A549 (cell line): Measurements from ENCODE around the gene MAPKAPK5. TPM values are rescaled to one million over a fixed set of nuclear protein-coding genes. Genes with fewer than 3 reads are reported as not detected.

Experiments
- ATAC-seq, 2 experiments: fragments of 200-7000 bp in 1 of 2; fragments of >200 bp in 1 of 2; cut with Nextera tagmentation in 1 of 2; cut with Tn5 transposase in 1 of 2; 3 replicates each; pipeline versions ENCODE4 v1.8.0 to v1.9.1; 2018 to 2020; ENCODE audit warnings: mild to moderate bottlenecking in 1 of 2, moderate library complexity in 1 of 2
- CTCF ChIA-PET: fragments of 300-600 bp; sonication (Branson Sonifier 250); formaldehyde crosslinking; extraction: SDS; loops from one replicate; lab custom pipeline; 2021; ENCODE audit warnings: antibody characterized with exemption, inconsistent platforms; lab: Yijun Ruan, JAX
- POLR2A ChIA-PET: fragments of 350-600 bp; formaldehyde crosslinking; extraction: SDS; loops from one replicate; lab custom pipeline; 2021; ENCODE audit warnings: antibody characterized with exemption, inconsistent platforms; lab: Yijun Ruan, JAX
- DNase-seq, 2 experiments: peaks; one replicate each; pipeline versions ENCODE4 v3.0.0 to v3.0.0-alpha.2; 2011 to 2016; ENCODE audit warnings: low read depth in 1 of 2, low spot score in 1 of 2
- FAIRE-seq: peaks from 2 replicates; lab custom pipeline; 2011; peaks lifted over from hg19 to GRCh38; lab: Jason Lieb, UNC
- H3K27ac ChIP-seq, 2 experiments: fragments of >200 bp; sonication (Bioruptor Twin); formaldehyde crosslinking; 3 replicates each; pipeline ENCODE4 v1.5.1; 2016 to 2017
- H3K4me1 ChIP-seq: fragments of >200 bp; sonication (Bioruptor Twin); formaldehyde crosslinking; 3 replicates; pipeline ENCODE4 v1.6.1; 2016
- H3K4me2 ChIP-seq: fragments of >200 bp; sonication (Bioruptor Twin); formaldehyde crosslinking; 3 replicates; pipeline ENCODE4 v1.6.1; 2016
- H3K4me3 ChIP-seq: fragments of >200 bp; sonication (Bioruptor Twin); formaldehyde crosslinking; 3 replicates; pipeline ENCODE4 v1.5.1; 2016
- H3K9me3 ChIP-seq: fragments of >200 bp; sonication (Bioruptor Twin); formaldehyde crosslinking; 3 replicates; pipeline ENCODE4 v1.6.1; 2016
- BHLHE40 ChIP-seq: IDR thresholded peaks from 2 replicates; pipeline ENCODE4 v1.6.1; 2012; ENCODE audit warnings: low read depth, low read length, inconsistent platforms
- CHD2 ChIP-seq: fragments of 150-350 bp; IDR thresholded peaks from 2 replicates; pipeline ENCODE4 v1.6.1; 2014; ENCODE audit warnings: low read length; ENCODE audit not compliant: partially characterized antibody
- EHMT2 ChIP-seq: fragments of 200-600 bp; sonication (generic); IDR thresholded peaks from 2 replicates; pipeline ENCODE4 v1.6.1; 2016; ENCODE audit warnings: antibody characterized with exemption, low read depth, mild to moderate bottlenecking, moderate library complexity
- EP300 ChIP-seq, 2 experiments: fragments of >200 bp; sonication (Bioruptor Twin); formaldehyde crosslinking; IDR thresholded peaks; 2 replicates in 1 of 2; 3 replicates in 1 of 2; pipeline ENCODE4 v1.6.1; 2016 to 2017
- ESRRA ChIP-seq: fragments of 150-350 bp; IDR thresholded peaks from 2 replicates; pipeline ENCODE4 v1.6.1; 2014; ENCODE audit warnings: mild to moderate bottlenecking, low read length, borderline replicate concordance
- FOSL2 ChIP-seq, 2 experiments: fragments of 450-650 bp in 1 of 2; fragments of >200 bp in 1 of 2; sonication (Bioruptor Twin) in 1 of 2; formaldehyde crosslinking; IDR thresholded peaks; 2 replicates each; pipeline versions ENCODE4 v1.5.0 to v1.6.1; 2016 to 2020; ENCODE audit warnings: mild to moderate bottlenecking in 1 of 2, moderate library complexity in 1 of 2
- GATA3 ChIP-seq: IDR thresholded peaks from 2 replicates; pipeline ENCODE4 v1.6.1; 2012; ENCODE audit warnings: borderline replicate concordance
- HDAC2 ChIP-seq: fragments of 200-600 bp; sonication (generic); IDR thresholded peaks from 2 replicates; pipeline ENCODE4 v1.6.1; 2016
- HEYL ChIP-seq: fragments of 250-450 bp; sonication (Bioruptor Pico); IDR thresholded peaks from 2 replicates; pipeline ENCODE4 v1.8.0; 2021; ENCODE audit warnings: mild to moderate bottlenecking, moderate library complexity
- HMGXB4 ChIP-seq: fragments of 250-450 bp; sonication (Bioruptor Pico); IDR thresholded peaks from 2 replicates; pipeline ENCODE4 v1.5.0; 2021; ENCODE audit warnings: mild to moderate bottlenecking, moderate library complexity, borderline replicate concordance
- KDM1A ChIP-seq: fragments of 200-600 bp; sonication (generic); IDR thresholded peaks from 2 replicates; pipeline ENCODE4 v1.6.1; 2016; ENCODE audit warnings: low read depth, mild to moderate bottlenecking
- KDM5A ChIP-seq: fragments of 200-600 bp; sonication (generic); IDR thresholded peaks from 2 replicates; pipeline ENCODE4 v1.6.1; 2016; ENCODE audit warnings: antibody characterized with exemption, mild to moderate bottlenecking
- MYC ChIP-seq: IDR thresholded peaks from 2 replicates; pipeline ENCODE4 v1.6.1; 2012; ENCODE audit warnings: mild to moderate bottlenecking, inconsistent platforms, low read length, improper control_type of control experiment, borderline replicate concordance
- NFE2L2 ChIP-seq: fragments of 150-350 bp; conservative IDR thresholded peaks from 2 replicates; pipeline ENCODE4 v1.6.1; 2014; ENCODE audit warnings: low read length
- RAD21 ChIP-seq, 2 experiments: fragments of >200 bp in 1 of 2; sonication (Bioruptor Twin) in 1 of 2; formaldehyde crosslinking in 1 of 2; IDR thresholded peaks in 1 of 2; conservative IDR thresholded peaks in 1 of 2; 2 replicates in 1 of 2; 3 replicates in 1 of 2; pipeline ENCODE4 v1.6.1; 2012 to 2018; ENCODE audit warnings: inconsistent platforms in 1 of 2
- SREBF2 ChIP-seq: fragments of 450-650 bp; IDR thresholded peaks from 2 replicates; pipeline ENCODE4 v1.6.1; 2014; ENCODE audit warnings: mild to moderate bottlenecking, moderate library complexity
- USF2 ChIP-seq: fragments of 450-650 bp; IDR thresholded peaks from 2 replicates; pipeline ENCODE4 v1.6.1; 2014; ENCODE audit warnings: antibody characterized with exemption
- ZSCAN20 ChIP-seq: fragments of 250-450 bp; sonication (Bioruptor Pico); IDR thresholded peaks from 2 replicates; pipeline ENCODE4 v1.8.0; 2022; ENCODE audit warnings: mild to moderate bottlenecking, moderate library complexity
- WGBS: methylation state at CpG from one replicate; pipeline ENCODE4 v1.1.6; 2017; ENCODE audit errors: missing lambda C conversion rate; 5-methylcytosine and 5-hydroxymethylcytosine counted together
- polyA plus RNA-seq, 4 experiments: library from polyadenylated mRNA; depleted of rRNA in 3 of 4; stranded (reverse); fragments of >200 nt; fragmentation: RNase III in 1 of 4; extraction: RNeasy Plus Mini Kit Qiagen cat#74134 plus additional on column Dnase treatment in 1 of 4; gene quantifications; 2 replicates in 3 of 4; 3 replicates in 1 of 4; pipeline ENCODE4 v1.2.3, GENCODE V29; 2011 to 2017
- TF ChIP-seq, protein P1 (sequence below): IDR thresholded peaks from 2 replicates; pipeline ENCODE4 v1.6.1; 2012; ENCODE audit warnings: low read depth, borderline replicate concordance
- TF ChIP-seq, protein P2 (sequence below): fragments of 200-600 bp; sonication (generic); IDR thresholded peaks from 2 replicates; pipeline ENCODE4 v1.6.1; 2016; ENCODE audit warnings: antibody characterized with exemption, mild to moderate bottlenecking, moderate library complexity

The MAPKAPK5 gene
- polyA plus RNA-seq, 2 of the 4 experiments (the other 2 are of a cell fraction) = 33.9 to 69.5 TPM

DNA sequence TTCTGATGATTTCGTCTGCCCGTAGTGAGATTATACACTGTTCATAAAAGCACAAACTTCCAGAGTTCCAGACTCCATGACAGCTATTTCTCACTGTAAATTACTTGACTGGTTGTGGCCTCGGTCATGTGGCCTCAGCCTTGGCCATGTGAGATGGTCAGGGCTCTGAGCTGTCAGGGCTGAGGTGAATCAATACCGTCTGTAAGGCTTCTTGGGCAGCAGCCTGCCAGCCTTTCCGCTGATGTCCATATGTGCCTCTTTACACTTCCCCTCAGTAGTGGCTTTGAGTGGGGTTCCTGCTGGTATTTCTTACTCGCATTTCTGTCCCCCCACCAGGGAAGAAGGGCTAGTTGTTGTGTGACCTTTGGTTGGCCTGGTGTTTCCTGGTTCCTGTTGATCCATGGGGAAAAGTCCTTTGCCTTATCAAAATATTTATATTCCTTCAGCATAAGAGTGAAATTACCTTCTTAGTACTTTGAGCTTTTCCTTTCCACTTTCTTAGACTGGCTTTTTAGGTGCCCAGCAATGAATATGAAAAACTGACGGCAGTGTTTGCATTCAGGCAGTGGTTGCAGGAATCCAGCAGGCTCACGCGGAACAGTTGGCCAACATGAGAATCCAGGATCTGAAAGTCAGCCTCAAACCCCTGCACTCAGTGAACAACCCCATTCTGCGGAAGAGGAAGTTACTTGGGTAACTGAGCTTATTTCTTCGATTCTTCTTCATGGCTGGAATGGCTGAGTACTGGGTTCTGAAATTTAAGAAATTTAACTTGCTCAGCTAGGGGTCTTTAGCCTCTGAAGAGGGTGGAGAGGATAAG is 46.1 kb downstream of the MAPKAPK5 start (continued):
- TF ChIP-seq HDAC2 = no peak
- TF ChIP-seq CHD2 = no peak
- TF ChIP-seq MYC = no peak
- TF ChIP-seq GATA3 = no peak

DNA sequence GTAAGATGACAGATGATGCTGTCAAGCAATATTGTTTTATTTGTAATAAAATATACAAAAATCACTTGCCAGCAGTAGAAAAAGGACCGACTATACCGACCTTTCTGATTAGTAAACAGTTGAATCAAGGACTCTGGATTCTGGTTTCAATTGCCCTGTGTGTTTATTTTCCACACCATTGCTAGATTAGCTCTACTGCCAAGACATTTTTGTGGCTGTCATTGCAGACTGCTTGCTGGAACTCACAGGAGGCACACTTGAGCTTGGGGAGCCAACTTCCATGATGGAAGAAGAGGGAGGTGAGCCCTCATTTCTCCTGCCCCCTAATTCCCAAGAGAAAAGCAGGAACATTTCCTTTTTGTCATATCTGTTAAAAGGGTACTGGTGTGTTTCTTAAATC is 51.3 kb downstream of the MAPKAPK5 start:
- POLR2A ChIA-PET = no interaction called here
- FAIRE-seq = no peak

DNA sequence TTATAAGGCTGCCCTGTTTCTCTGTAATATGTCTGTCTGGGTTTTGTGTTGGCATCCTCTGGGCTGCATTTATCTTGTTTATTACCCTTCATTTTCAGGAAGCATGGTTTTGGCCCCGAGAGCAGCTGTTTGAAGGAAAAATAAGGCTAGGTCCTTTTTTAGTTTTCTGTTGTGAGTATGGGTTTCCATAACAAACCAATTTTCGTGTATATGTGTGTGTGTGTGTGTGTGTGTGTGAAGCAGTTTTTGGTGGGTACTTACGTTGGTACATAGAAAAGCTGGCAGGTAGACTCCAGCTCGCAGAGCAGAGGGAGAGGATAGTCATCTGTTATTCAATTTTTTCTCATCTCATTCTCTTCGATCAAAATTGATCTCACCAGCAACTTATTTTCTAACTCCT is 52.5 kb downstream of the MAPKAPK5 start:
- no peak overlapping the region for H3K27ac ChIP-seq
- H3K4me1 ChIP-seq = no peaks in the 10 kb centered on the region
- FAIRE-seq = no peak
- ChIA-PET POLR2A (no interaction called here), CTCF (interaction anchor here (0.6 to 0.7 kb wide), 5 partner anchors 10 to 929 kb away, joined by 3 to 4 read pairs (median 3); no protein-coding TSS in a partner anchor)
- ATAC-seq = no peak
- DNase-seq = no peak
- no peak for TF ChIP-seq ESRRA
- TF ChIP-seq, protein P1, sequence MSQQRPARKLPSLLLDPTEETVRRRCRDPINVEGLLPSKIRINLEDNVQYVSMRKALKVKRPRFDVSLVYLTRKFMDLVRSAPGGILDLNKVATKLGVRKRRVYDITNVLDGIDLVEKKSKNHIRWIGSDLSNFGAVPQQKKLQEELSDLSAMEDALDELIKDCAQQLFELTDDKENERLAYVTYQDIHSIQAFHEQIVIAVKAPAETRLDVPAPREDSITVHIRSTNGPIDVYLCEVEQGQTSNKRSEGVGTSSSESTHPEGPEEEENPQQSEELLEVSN = no peak
- no peak for TF ChIP-seq BHLHE40
- TF ChIP-seq FOSL2 (IDR thresholded peaks at IDR 0.05) = no peak
- no peak for TF ChIP-seq FOSL2 (CRISPR knock-in tag; IDR thresholded peaks at IDR 0.05)
- no peak for TF ChIP-seq USF2
- no peak for TF ChIP-seq EHMT2
- TF ChIP-seq MYC = no peak
- H3K4me2 ChIP-seq = no peak overlapping the region
- 87% methylated on average over 5 of the region's 5 CpGs for WGBS
- H3K4me3 ChIP-seq = no peak overlapping the region
- no peaks in the 10 kb centered on the region for H3K9me3 ChIP-seq

More for the DNA sequence above, 51.3 kb downstream of the MAPKAPK5 start:
- no peak for ATAC-seq
- no peak overlapping the region for H3K4me2 ChIP-seq
- CTCF ChIA-PET = interaction anchor here (1.8 kb wide), 1 partner anchor 12 kb away, joined by 3 read pairs; no protein-coding TSS in a partner anchor
- TF ChIP-seq KDM1A (no peak), HEYL (CRISPR knock-in tag) (no peak), NFE2L2 (no peak), KDM5A (no peak), BHLHE40 (no peak), FOSL2 (IDR thresholded peaks at IDR 0.05) (no peak), FOSL2 (CRISPR knock-in tag; IDR thresholded peaks at IDR 0.05) (no peak), RAD21 (conservative IDR thresholded peaks at IDR 0.05 in 1 of 2, IDR thresholded peaks at IDR 0.05 in 1 of 2) (no peak), HMGXB4 (no peak), ZSCAN20 (CRISPR knock-in tag) (no peak), EP300 (IDR thresholded peaks at IDR 0.05) (no peak), SREBF2 (no peak)
- TF ChIP-seq, protein P2, sequence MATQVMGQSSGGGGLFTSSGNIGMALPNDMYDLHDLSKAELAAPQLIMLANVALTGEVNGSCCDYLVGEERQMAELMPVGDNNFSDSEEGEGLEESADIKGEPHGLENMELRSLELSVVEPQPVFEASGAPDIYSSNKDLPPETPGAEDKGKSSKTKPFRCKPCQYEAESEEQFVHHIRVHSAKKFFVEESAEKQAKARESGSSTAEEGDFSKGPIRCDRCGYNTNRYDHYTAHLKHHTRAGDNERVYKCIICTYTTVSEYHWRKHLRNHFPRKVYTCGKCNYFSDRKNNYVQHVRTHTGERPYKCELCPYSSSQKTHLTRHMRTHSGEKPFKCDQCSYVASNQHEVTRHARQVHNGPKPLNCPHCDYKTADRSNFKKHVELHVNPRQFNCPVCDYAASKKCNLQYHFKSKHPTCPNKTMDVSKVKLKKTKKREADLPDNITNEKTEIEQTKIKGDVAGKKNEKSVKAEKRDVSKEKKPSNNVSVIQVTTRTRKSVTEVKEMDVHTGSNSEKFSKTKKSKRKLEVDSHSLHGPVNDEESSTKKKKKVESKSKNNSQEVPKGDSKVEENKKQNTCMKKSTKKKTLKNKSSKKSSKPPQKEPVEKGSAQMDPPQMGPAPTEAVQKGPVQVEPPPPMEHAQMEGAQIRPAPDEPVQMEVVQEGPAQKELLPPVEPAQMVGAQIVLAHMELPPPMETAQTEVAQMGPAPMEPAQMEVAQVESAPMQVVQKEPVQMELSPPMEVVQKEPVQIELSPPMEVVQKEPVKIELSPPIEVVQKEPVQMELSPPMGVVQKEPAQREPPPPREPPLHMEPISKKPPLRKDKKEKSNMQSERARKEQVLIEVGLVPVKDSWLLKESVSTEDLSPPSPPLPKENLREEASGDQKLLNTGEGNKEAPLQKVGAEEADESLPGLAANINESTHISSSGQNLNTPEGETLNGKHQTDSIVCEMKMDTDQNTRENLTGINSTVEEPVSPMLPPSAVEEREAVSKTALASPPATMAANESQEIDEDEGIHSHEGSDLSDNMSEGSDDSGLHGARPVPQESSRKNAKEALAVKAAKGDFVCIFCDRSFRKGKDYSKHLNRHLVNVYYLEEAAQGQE = no peak
- 94% methylated on average over 2 of the region's 2 CpGs for WGBS
- H3K27ac ChIP-seq = no peak overlapping the region
- no peak for DNase-seq
- no peaks in the 10 kb centered on the region for H3K9me3 ChIP-seq
- no peaks in the 10 kb centered on the region for H3K4me1 ChIP-seq
- H3K4me3 ChIP-seq = no peak overlapping the region
